HG03457 (cell line): Measurements from ENCODE around the gene HDAC4.

Experiments
- ATAC-seq: cut with Tn5 transposase; IDR thresholded peaks from one replicate; pipeline ENCODE4 v1.9.1; 2021; ENCODE audit warnings: moderate number of reproducible peaks; ENCODE audit not compliant: unreplicated experiment

The HDAC4 gene

GRCh38 chr2:239271882-239272281, 128.9 kb downstream of the HDAC4 start:
- no peak for ATAC-seq

- no peak for ATAC-seq
Measured at GRCh38 chr2:239271471-239271870, 129.3 kb downstream of the HDAC4 start.

GRCh38 chr2:239269916-239270315, 130.9 kb downstream of the HDAC4 start:
- no peak for ATAC-seq

GRCh38 chr2:239269173-239269885, 131.5 kb downstream of the HDAC4 start:
- ATAC-seq = no peak

- no peak for ATAC-seq
Measured at GRCh38 chr2:239268549-239268948, 132.3 kb downstream of the HDAC4 start.

GRCh38 chr2:239268082-239268481, 132.7 kb downstream of the HDAC4 start:
- no peak for ATAC-seq

GRCh38 chr2:239267288-239267951, 133.4 kb downstream of the HDAC4 start:
- peak; percentile 90 for ATAC-seq

- no peak for ATAC-seq
Measured at GRCh38 chr2:239266779-239267287, 134.0 kb downstream of the HDAC4 start.

GRCh38 chr2:239266434-239266766, 134.4 kb downstream of the HDAC4 start:
- ATAC-seq = no peak

GRCh38 chr2:239265681-239266433, 135.0 kb downstream of the HDAC4 start:
- ATAC-seq = no peak

- no peak for ATAC-seq
Measured at GRCh38 chr2:239264838-239265651, 135.8 kb downstream of the HDAC4 start.

- no peak for ATAC-seq
Measured at GRCh38 chr2:239264492-239264837, 136.4 kb downstream of the HDAC4 start.

- no peak for ATAC-seq
Measured at GRCh38 chr2:239263669-239264491, 136.9 kb downstream of the HDAC4 start.

GRCh38 chr2:239263231-239263630, 137.6 kb downstream of the HDAC4 start:
- ATAC-seq = no peak

GRCh38 chr2:239262484-239263230, 138.2 kb downstream of the HDAC4 start:
- ATAC-seq = no peak

- ATAC-seq = no peak
Measured at GRCh38 chr2:239261796-239262483, 138.9 kb downstream of the HDAC4 start.

- ATAC-seq = no peak
Measured at GRCh38 chr2:239261356-239261755, 139.5 kb downstream of the HDAC4 start.

GRCh38 chr2:239260546-239261327, 140.1 kb downstream of the HDAC4 start:
- no peak for ATAC-seq
